Mucosa of descending colon (tissue), 3 donors: ENCODE data around the gene ZNF607. TPM values are rescaled to one million over a fixed set of nuclear protein-coding genes. Genes with fewer than 3 reads are reported as not detected.

ENCODE experiments used
- ATAC-seq: fragments of 200-7000 bp; cut with Tn5 transposase; one replicate; pipeline ENCODE4 v1.9.1; 2020; ENCODE audit warnings: mild to moderate bottlenecking, moderate library complexity
- DNase-seq, 3 donors: peaks; one replicate each; pipeline ENCODE4 v3.0.0-alpha.2; 2020
- H3K36me3 ChIP-seq: fragments of 200-600 bp; one replicate; pipeline ENCODE4 v1.8.0; 2021; ENCODE audit warnings: low read depth, mild to moderate bottlenecking
- H3K4me1 ChIP-seq: fragments of 200-600 bp; one replicate; pipeline ENCODE4 v1.8.0; 2021; ENCODE audit warnings: low read depth, mild to moderate bottlenecking
- H3K4me3 ChIP-seq: fragments of 200-600 bp; one replicate; pipeline ENCODE4 v1.8.0; 2021; ENCODE audit warnings: mild to moderate bottlenecking
- H3K9me3 ChIP-seq: fragments of 200-600 bp; one replicate; pipeline ENCODE4 v1.8.0; 2021; ENCODE audit warnings: mild to moderate bottlenecking
- intact Hi-C, 2 donors: fragments of 100-400 bp; cut with DNase I in 1 of 2; cut with micrococcal nuclease in 1 of 2; formaldehyde crosslinking; loops; one replicate each; pipeline versions ENCODE4 v1.11.0 to v1.11.1; 2022; cut with DNase I, micrococcal nuclease
- total RNA-seq, 3 donors: library from RNA; stranded (reverse); fragmentation: NEBNext Ultra II Directional in 2 of 3; extraction: Animal tissue kit (Norgen Biotek cat#: 25700) in 2 of 3; gene quantifications; one replicate each; pipeline versions ENCODE4 v1.2.1 to v1.2.4, GENCODE V29; 2021 to 2023
- TF ChIP-seq, protein P1 (sequence below): fragments of 200-600 bp; IDR thresholded peaks from one replicate; pipeline ENCODE4 v1.8.0; 2022; ENCODE audit warnings: antibody characterized with exemption, mild to moderate bottlenecking
- donor health status: DM: no; HTN: no; CAD: no; lungs with moderate emphysema.
- donor health status: DM: no; HTN: no; CAD: no.
- donor health status: DM: no; HTN: yes; CAD: no.

The ZNF607 gene
- total RNA-seq, 3 donors from 2014 or later: 6.2 to 12.8 (median 6.8) TPM

DNA sequence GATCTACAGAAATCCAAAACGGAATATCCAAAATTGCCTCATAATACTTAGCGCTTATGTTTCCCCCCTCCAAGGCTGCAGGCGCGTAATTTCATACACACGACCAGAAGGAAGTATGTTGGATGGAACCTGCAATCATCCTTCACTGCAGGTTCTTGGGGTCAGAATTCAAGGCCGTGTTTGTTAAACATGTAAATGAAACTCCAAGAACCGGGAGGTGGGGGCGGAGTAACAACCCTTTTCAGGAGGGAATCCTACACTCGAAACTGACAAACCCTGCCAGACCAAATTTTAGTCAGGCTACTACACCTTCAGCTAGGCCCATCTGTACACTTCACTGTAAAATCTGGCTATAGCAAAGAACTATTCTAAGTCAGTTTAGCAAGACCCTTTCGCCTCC lies 1.3 kb downstream of the ZNF607 start:
- Histone ChIP-seq H3K4me1 (peaks cover 13% of the 10 kb centered on the region), H3K9me3 (no peaks in the 10 kb centered on the region), H3K36me3 (no peaks in the 10 kb centered on the region), H3K4me3 (no peak overlapping the region)
- intact Hi-C loops: no loop called here
- TF ChIP-seq, protein P1, sequence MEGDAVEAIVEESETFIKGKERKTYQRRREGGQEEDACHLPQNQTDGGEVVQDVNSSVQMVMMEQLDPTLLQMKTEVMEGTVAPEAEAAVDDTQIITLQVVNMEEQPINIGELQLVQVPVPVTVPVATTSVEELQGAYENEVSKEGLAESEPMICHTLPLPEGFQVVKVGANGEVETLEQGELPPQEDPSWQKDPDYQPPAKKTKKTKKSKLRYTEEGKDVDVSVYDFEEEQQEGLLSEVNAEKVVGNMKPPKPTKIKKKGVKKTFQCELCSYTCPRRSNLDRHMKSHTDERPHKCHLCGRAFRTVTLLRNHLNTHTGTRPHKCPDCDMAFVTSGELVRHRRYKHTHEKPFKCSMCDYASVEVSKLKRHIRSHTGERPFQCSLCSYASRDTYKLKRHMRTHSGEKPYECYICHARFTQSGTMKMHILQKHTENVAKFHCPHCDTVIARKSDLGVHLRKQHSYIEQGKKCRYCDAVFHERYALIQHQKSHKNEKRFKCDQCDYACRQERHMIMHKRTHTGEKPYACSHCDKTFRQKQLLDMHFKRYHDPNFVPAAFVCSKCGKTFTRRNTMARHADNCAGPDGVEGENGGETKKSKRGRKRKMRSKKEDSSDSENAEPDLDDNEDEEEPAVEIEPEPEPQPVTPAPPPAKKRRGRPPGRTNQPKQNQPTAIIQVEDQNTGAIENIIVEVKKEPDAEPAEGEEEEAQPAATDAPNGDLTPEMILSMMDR: no peak
- no peak for ATAC-seq
- peak in 1 of 3 donors; percentile 11 for DNase-seq

DNA sequence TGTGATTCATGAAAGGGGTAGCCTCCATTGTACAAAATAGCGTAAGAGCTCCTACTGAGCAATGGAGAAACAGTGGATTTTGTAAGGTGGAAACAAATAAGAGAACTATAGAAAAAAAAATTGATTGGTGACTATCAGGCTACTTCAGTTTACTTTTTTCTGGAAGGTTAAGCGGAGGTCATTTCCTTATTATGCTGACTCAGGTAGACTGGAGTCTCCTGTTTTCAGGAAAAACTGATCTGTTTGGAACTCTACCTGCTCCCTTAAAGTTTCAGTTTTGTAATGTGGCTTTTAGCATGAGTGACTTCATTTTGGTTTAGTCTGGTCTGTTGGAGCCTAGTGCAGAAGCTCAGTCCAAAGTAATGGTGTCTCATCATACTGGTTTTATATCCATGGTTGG lies 3.4 kb downstream of the ZNF607 start:
- intact Hi-C loops: no loop called here
- Histone ChIP-seq H3K9me3 (no peaks in the 10 kb centered on the region), H3K4me1 (peaks cover 13% of the 10 kb centered on the region), H3K36me3 (no peaks in the 10 kb centered on the region), H3K4me3 (no peak overlapping the region)
- ATAC-seq (no peak), DNase-seq (no peak)
- TF ChIP-seq, protein P1: no peak

DNA sequence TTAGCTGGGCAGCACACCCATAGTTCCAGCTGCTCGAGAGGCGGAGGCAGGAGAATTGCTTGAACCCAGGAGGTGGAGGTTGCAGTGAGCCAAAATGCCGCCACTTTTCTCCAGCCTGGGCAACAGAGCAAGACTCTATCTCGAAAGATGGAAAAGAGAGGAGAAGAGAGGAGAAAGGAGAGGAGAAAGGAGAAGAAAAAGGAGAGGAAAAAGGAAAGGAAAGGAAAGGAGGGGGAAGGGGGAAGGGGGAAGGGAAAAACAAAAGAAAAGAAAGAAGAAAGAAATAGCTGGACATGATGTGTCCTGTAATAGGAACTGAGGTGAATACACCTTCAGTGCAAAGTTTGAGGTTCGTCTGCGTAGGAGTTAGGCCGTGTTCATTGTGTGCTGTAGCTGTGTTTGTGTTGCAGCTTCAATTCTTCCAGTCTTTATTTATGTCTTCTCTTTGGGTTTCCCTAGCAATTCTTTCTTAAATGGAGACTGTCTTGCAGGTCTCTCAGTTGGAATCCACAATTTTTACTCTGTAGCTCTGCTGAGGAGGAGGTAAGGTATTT lies 13.4 kb downstream of the ZNF607 start:
- intact Hi-C loops: no loop called here
- no peaks in the 10 kb centered on the region for H3K9me3 ChIP-seq
- DNase-seq: no peak
- ATAC-seq: no peak
- H3K4me1 ChIP-seq: no peaks in the 10 kb centered on the region
- TF ChIP-seq, protein P1: no peak
- H3K36me3 ChIP-seq: no peaks in the 10 kb centered on the region
- H3K4me3 ChIP-seq: no peak overlapping the region

DNA sequence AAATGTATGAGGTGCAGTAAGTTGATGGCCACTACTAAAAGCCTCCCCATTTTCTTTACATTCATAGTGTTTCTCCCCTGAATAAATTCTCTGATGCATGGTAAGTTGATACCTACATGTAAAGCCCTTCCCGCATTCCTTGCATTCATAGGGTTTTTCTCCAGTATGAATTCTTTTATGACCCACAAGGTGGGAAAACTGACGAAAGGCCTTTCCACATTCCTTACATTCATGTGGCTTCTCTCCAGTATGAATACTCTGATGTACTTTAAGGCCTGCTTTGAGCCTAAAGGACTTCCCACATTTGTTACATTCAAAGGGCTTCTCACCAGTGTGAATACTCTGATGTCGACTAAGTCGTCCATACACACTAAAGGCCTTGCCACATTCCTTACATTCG lies 20.5 kb downstream of the ZNF607 start:
- no peaks in the 10 kb centered on the region for H3K4me1 ChIP-seq
- H3K4me3 ChIP-seq: no peak overlapping the region
- DNase-seq: no peak
- H3K36me3 ChIP-seq: peaks cover 8% of the 10 kb centered on the region
- TF ChIP-seq, protein P1: no peak
- ATAC-seq: no peak
- peaks cover 2% of the 10 kb centered on the region for H3K9me3 ChIP-seq
- intact Hi-C loops: no loop called here

DNA sequence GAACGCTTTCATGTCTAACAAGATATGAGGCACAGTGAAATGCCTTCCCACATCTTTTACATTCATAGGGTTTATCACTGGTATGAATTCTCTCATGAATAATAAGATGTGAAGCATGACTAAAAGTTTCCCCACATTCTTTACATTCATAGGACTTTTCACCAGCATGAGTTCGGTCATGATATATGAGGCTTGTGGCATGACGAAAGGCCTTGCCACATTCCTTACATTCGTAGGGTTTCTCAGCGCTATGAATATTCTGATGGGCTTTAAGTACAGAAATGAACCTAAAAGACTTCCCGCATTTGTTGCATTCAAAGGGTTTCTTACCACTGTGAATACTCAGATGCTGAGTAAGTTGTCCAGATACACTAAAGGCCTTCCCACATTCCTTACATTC lies 21.3 kb downstream of the ZNF607 start:
- Histone ChIP-seq H3K4me1 (no peaks in the 10 kb centered on the region), H3K36me3 (peaks cover 8% of the 10 kb centered on the region), H3K9me3 (peaks cover 2% of the 10 kb centered on the region), H3K4me3 (no peak overlapping the region)
- DNase-seq: no peak
- TF ChIP-seq, protein P1: no peak
- no peak for ATAC-seq
- intact Hi-C loops: no loop called here
